ENCODE data around the gene KIF26B.
"Not testable (repeated sequence)": the region's sequence is repeated elsewhere in the genome, so short reads cannot be mapped to it uniquely, and the experiment has no call there.

KIF26B gene

GRCh38 chr1:245700631-245701030, 545.8 kb downstream of the KIF26B start:
- Histone ChIP-seq H3K4me3 (ENCODE audit: low read depth in 1 of 2, low read length in 2 of 2) (no peak overlapping the region), H3K36me3 (ENCODE audit: insufficient read depth, low read length) (no peaks in the 10 kb centered on the region), H3K9ac (ENCODE audit: low read length) (no peak overlapping the region)

GRCh38 chr1:245701631-245702030, 546.8 kb downstream of the KIF26B start:
- no peak overlapping the region for H3K4me3 ChIP-seq (ENCODE audit: low read depth in 1 of 2, low read length in 2 of 2)
- H3K9me3 ChIP-seq (ENCODE audit: low read length), result no peaks in the 10 kb centered on the region
- H3K9ac ChIP-seq (ENCODE audit: low read length), result no peak overlapping the region
- no peak overlapping the region for H3K27ac ChIP-seq (ENCODE audit: low read depth, low read length)
- no peaks in the 10 kb centered on the region for H3K36me3 ChIP-seq (ENCODE audit: insufficient read depth, low read length)
- H3K27me3 ChIP-seq (ENCODE audit: control insufficient read depth in 1 of 2, insufficient read depth in 2 of 2, low read length in 2 of 2), result no peaks in the 10 kb centered on the region
- no peaks in the 10 kb centered on the region for H3K4me1 ChIP-seq (ENCODE audit: insufficient read depth, low read length)

More at GRCh38 chr1:245700631-245701030, 545.8 kb downstream of the KIF26B start:
- H3K27me3 ChIP-seq (ENCODE audit: control insufficient read depth in 1 of 2, insufficient read depth in 2 of 2, low read length in 2 of 2), result no peaks in the 10 kb centered on the region
- no peaks in the 10 kb centered on the region for H3K9me3 ChIP-seq (ENCODE audit: low read length)
- H3K27ac ChIP-seq (ENCODE audit: low read depth, low read length), result no peak overlapping the region
- no peaks in the 10 kb centered on the region for H3K4me1 ChIP-seq (ENCODE audit: insufficient read depth, low read length)

- no peak overlapping the region for H3K4me3 ChIP-seq (ENCODE audit: low read depth in 1 of 2, low read length in 2 of 2)
- no peaks in the 10 kb centered on the region for H3K36me3 ChIP-seq (ENCODE audit: insufficient read depth, low read length)
- H3K4me1 ChIP-seq (ENCODE audit: insufficient read depth, low read length), result no peaks in the 10 kb centered on the region
- no peak overlapping the region for H3K27ac ChIP-seq (ENCODE audit: low read depth, low read length)
- no peaks in the 10 kb centered on the region for H3K9me3 ChIP-seq (ENCODE audit: low read length)
- H3K27me3 ChIP-seq (ENCODE audit: control insufficient read depth in 1 of 2, insufficient read depth in 2 of 2, low read length in 2 of 2), result no peaks in the 10 kb centered on the region
- H3K9ac ChIP-seq (ENCODE audit: low read length), result no peak overlapping the region
Measured at GRCh38 chr1:245702346-245702745, 547.6 kb downstream of the KIF26B start.

GRCh38 chr1:245704341-245704740, 549.6 kb downstream of the KIF26B start:
- Histone ChIP-seq H3K9ac (ENCODE audit: low read length) (no peak overlapping the region), H3K36me3 (ENCODE audit: insufficient read depth, low read length) (no peaks in the 10 kb centered on the region), H3K9me3 (ENCODE audit: low read length) (no peaks in the 10 kb centered on the region), H3K27ac (ENCODE audit: low read depth, low read length) (no peak overlapping the region), H3K27me3 (ENCODE audit: control insufficient read depth in 1 of 2, insufficient read depth in 2 of 2, low read length in 2 of 2) (no peaks in the 10 kb centered on the region), H3K4me3 (ENCODE audit: low read depth in 1 of 2, low read length in 2 of 2) (no peak overlapping the region), H3K4me1 (ENCODE audit: insufficient read depth, low read length) (no peaks in the 10 kb centered on the region)

GRCh38 chr1:245704765-245705164, 550.0 kb downstream of the KIF26B start:
- Histone ChIP-seq H3K4me3 (ENCODE audit: low read depth in 1 of 2, low read length in 2 of 2) (no peak overlapping the region), H3K27me3 (ENCODE audit: control insufficient read depth in 1 of 2, insufficient read depth in 2 of 2, low read length in 2 of 2) (no peaks in the 10 kb centered on the region), H3K9me3 (ENCODE audit: low read length) (no peaks in the 10 kb centered on the region), H3K9ac (ENCODE audit: low read length) (no peak overlapping the region), H3K36me3 (ENCODE audit: insufficient read depth, low read length) (no peaks in the 10 kb centered on the region), H3K4me1 (ENCODE audit: insufficient read depth, low read length) (no peaks in the 10 kb centered on the region), H3K27ac (ENCODE audit: low read depth, low read length) (no peak overlapping the region)

GRCh38 chr1:245707941-245708340, 553.2 kb downstream of the KIF26B start:
- no peak overlapping the region for H3K9ac ChIP-seq (ENCODE audit: low read length)
- H3K9me3 ChIP-seq (ENCODE audit: low read length), result no peaks in the 10 kb centered on the region
- H3K4me3 ChIP-seq (ENCODE audit: low read depth in 1 of 2, low read length in 2 of 2), result no peak overlapping the region
- H3K27me3 ChIP-seq (ENCODE audit: control insufficient read depth in 1 of 2, insufficient read depth in 2 of 2, low read length in 2 of 2), result no peaks in the 10 kb centered on the region
- H3K27ac ChIP-seq (ENCODE audit: low read depth, low read length), result no peak overlapping the region
- no peaks in the 10 kb centered on the region for H3K4me1 ChIP-seq (ENCODE audit: insufficient read depth, low read length)
- H3K36me3 ChIP-seq (ENCODE audit: insufficient read depth, low read length), result no peaks in the 10 kb centered on the region

GRCh38 chr1:245710961-245711903, 556.4 kb downstream of the KIF26B start:
- Histone ChIP-seq H3K4me3 (ENCODE audit: low read depth in 1 of 2, low read length in 2 of 2) (no peak overlapping the region), H3K4me1 (ENCODE audit: insufficient read depth, low read length) (no peaks in the 10 kb centered on the region), H3K36me3 (ENCODE audit: insufficient read depth, low read length) (no peaks in the 10 kb centered on the region), H3K9ac (ENCODE audit: low read length) (no peak overlapping the region), H3K27ac (ENCODE audit: low read depth, low read length) (no peak overlapping the region), H3K9me3 (ENCODE audit: low read length) (no peaks in the 10 kb centered on the region), H3K27me3 (ENCODE audit: control insufficient read depth in 1 of 2, insufficient read depth in 2 of 2, low read length in 2 of 2) (no peaks in the 10 kb centered on the region)

- H3K4me1 ChIP-seq (ENCODE audit: insufficient read depth, low read length); H3K9ac ChIP-seq (ENCODE audit: low read length); H3K27me3 ChIP-seq (ENCODE audit: control insufficient read depth in 1 of 2, insufficient read depth in 2 of 2, low read length in 2 of 2); H3K4me3 ChIP-seq (ENCODE audit: low read depth in 1 of 2, low read length in 2 of 2); H3K36me3 ChIP-seq (ENCODE audit: insufficient read depth, low read length); H3K9me3 ChIP-seq (ENCODE audit: low read length); H3K27ac ChIP-seq (ENCODE audit: low read depth, low read length): not testable (repeated sequence)
Measured at GRCh38 chr1:245714027-245714426, 559.2 kb downstream of the KIF26B start.

GRCh38 chr1:245715291-245715701, 560.5 kb downstream of the KIF26B start:
- Histone ChIP-seq H3K9ac (ENCODE audit: low read length) (no peak overlapping the region), H3K27ac (ENCODE audit: low read depth, low read length) (no peak overlapping the region), H3K4me1 (ENCODE audit: insufficient read depth, low read length) (no peaks in the 10 kb centered on the region), H3K27me3 (ENCODE audit: control insufficient read depth in 1 of 2, insufficient read depth in 2 of 2, low read length in 2 of 2) (no peaks in the 10 kb centered on the region), H3K4me3 (ENCODE audit: low read depth in 1 of 2, low read length in 2 of 2) (no peak overlapping the region), H3K36me3 (ENCODE audit: insufficient read depth, low read length) (no peaks in the 10 kb centered on the region), H3K9me3 (ENCODE audit: low read length) (no peaks in the 10 kb centered on the region)

- Histone ChIP-seq H3K9me3 (ENCODE audit: low read length) (no peaks in the 10 kb centered on the region), H3K36me3 (ENCODE audit: insufficient read depth, low read length) (no peaks in the 10 kb centered on the region)
Measured at GRCh38 chr1:245715970-245716369, 561.2 kb downstream of the KIF26B start.

GRCh38 chr1:245716561-245716960, 561.8 kb downstream of the KIF26B start:
- Histone ChIP-seq H3K27ac (ENCODE audit: low read depth, low read length) (no peak overlapping the region), H3K4me3 (ENCODE audit: low read depth in 1 of 2, low read length in 2 of 2) (no peak overlapping the region), H3K27me3 (ENCODE audit: control insufficient read depth in 1 of 2, insufficient read depth in 2 of 2, low read length in 2 of 2) (no peaks in the 10 kb centered on the region), H3K9ac (ENCODE audit: low read length) (no peak overlapping the region), H3K9me3 (ENCODE audit: low read length) (no peaks in the 10 kb centered on the region), H3K36me3 (ENCODE audit: insufficient read depth, low read length) (no peaks in the 10 kb centered on the region), H3K4me1 (ENCODE audit: insufficient read depth, low read length) (no peaks in the 10 kb centered on the region)

More at GRCh38 chr1:245715970-245716369, 561.2 kb downstream of the KIF26B start:
- H3K9ac ChIP-seq (ENCODE audit: low read length), result no peak overlapping the region
- H3K4me1 ChIP-seq (ENCODE audit: insufficient read depth, low read length), result no peaks in the 10 kb centered on the region
- H3K27me3 ChIP-seq (ENCODE audit: control insufficient read depth in 1 of 2, insufficient read depth in 2 of 2, low read length in 2 of 2), result no peaks in the 10 kb centered on the region
- no peak overlapping the region for H3K4me3 ChIP-seq (ENCODE audit: low read depth in 1 of 2, low read length in 2 of 2)
- H3K27ac ChIP-seq (ENCODE audit: low read depth, low read length), result no peak overlapping the region

GRCh38 chr1:245717611-245718010, 562.8 kb downstream of the KIF26B start:
- no peak overlapping the region for H3K9ac ChIP-seq (ENCODE audit: low read length)
- no peaks in the 10 kb centered on the region for H3K4me1 ChIP-seq (ENCODE audit: insufficient read depth, low read length)
- no peaks in the 10 kb centered on the region for H3K27me3 ChIP-seq (ENCODE audit: control insufficient read depth in 1 of 2, insufficient read depth in 2 of 2, low read length in 2 of 2)
- no peak overlapping the region for H3K27ac ChIP-seq (ENCODE audit: low read depth, low read length)
- H3K4me3 ChIP-seq (ENCODE audit: low read depth in 1 of 2, low read length in 2 of 2), result no peak overlapping the region
- no peaks in the 10 kb centered on the region for H3K9me3 ChIP-seq (ENCODE audit: low read length)
- no peaks in the 10 kb centered on the region for H3K36me3 ChIP-seq (ENCODE audit: insufficient read depth, low read length)

Data from muscle layer of colon (tissue), 2 donors.